ENCODE measurements around the gene DPYSL5. TPM values are rescaled to one million over a fixed set of nuclear protein-coding genes. Genes with fewer than 3 reads are reported as not detected.

Gene DPYSL5
- total and polyA plus RNA-seq, 2 of the 8 experiments (the other 6 are each of a cell fraction or from before 2014, with no cell fraction given), result 11.9 to 16.4 TPM

DNA sequence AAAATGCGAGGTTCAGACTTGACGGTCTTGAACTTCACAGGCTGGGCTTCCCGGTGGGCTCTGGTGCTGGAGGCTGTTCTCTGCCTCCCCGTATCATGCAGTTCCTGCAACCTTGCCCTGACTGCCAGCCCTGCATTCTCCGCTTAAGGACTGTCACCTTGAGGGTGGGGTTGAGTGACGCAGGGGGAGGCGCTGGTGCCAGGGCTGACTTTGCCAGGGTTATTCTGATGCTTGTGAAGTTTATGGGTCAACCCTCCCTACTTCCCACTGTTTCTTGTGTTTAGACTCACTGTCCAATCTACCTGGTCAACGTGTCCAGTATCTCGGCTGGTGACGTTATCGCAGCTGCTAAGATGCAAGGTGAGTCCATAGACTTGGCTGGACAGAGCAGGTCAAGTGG lies 85.0 kb downstream of the DPYSL5 start:
- DNase-seq (ENCODE audit: low read depth in 1 of 2, low spot score in 2 of 2), result no peak
- H2BK120ac ChIP-seq (replicated peaks; ENCODE audit: low read depth, low read length), result no peak overlapping the region
- no peaks in the 10 kb centered on the region for H3K79me1 ChIP-seq (ENCODE audit: low read depth, low read length)
- H2BK12ac ChIP-seq (ENCODE audit: low read depth, low read length), result no peak overlapping the region
- no peaks in the 10 kb centered on the region for H3K79me2 ChIP-seq (ENCODE audit: control insufficient read depth in 1 of 2, insufficient read depth in 2 of 2, low read length in 2 of 2)
- H3K27ac ChIP-seq (ENCODE audit: low read depth, low read length), result no peak overlapping the region
- H4K91ac ChIP-seq (replicated peaks; ENCODE audit: insufficient read length, low read length), result no peak overlapping the region
- no peak overlapping the region for H3K4me2 ChIP-seq (ENCODE audit: insufficient read depth in 1 of 2, low read depth in 2 of 2, low read length in 2 of 2)
- no peak overlapping the region; the same call in 1 of the 2 replicates for H4K8ac ChIP-seq (ENCODE audit: extremely low read depth, insufficient read depth, low read length)
- no peak for FAIRE-seq
- H3K18ac ChIP-seq (ENCODE audit: extremely low read depth, low read length), result no peak overlapping the region
- no peak overlapping the region for H3K14ac ChIP-seq (ENCODE audit: insufficient read length)
- no peaks in the 10 kb centered on the region; a peak in 1 of 4 replicates for H3K9me3 ChIP-seq (ENCODE audit: insufficient read depth in 2 of 2, low read depth in 1 of 2, low read length in 1 of 2)
- no peak overlapping the region for H3K4ac ChIP-seq (replicated peaks; ENCODE audit: insufficient read length, low read depth, low read length)
- no peaks in the 10 kb centered on the region; a peak in 1 of 8 replicates for H3K36me3 ChIP-seq (ENCODE audit: control insufficient read depth in 2 of 4, insufficient read depth in 4 of 4, low read length in 3 of 4)
- H2BK5ac ChIP-seq (ENCODE audit: low read depth, low read length), result no peak overlapping the region
- H3K23ac ChIP-seq (ENCODE audit: insufficient read length), result no peak overlapping the region
- no peak overlapping the region for H2AFZ ChIP-seq (ENCODE audit: low read length)
- no peak overlapping the region for H3K4me3 ChIP-seq (ENCODE audit: extremely low read depth in 1 of 4, insufficient read depth in 2 of 4, low read depth in 3 of 4, low read length in 4 of 4)
- TF ChIP-seq POLR2A (IDR thresholded peaks at IDR 0.05; ENCODE audit: control extremely low read depth in 1 of 2, low read depth in 2 of 2, low read length in 2 of 2) (no peak), RFX5 (IDR thresholded peaks at IDR 0.05; ENCODE audit: borderline replicate concordance, low read depth, low read length) (no peak), TAF7 (optimal IDR thresholded peaks at IDR 0.05; ENCODE audit: borderline replicate concordance, low read depth, low read length) (no peak), EZH2 (IDR thresholded peaks at IDR 0.05; ENCODE audit: low read depth, low read length, severe bottlenecking) (no peak)
- WGBS, 2 experiments (ENCODE audit: extremely low coverage in 1 of 2, insufficient coverage in 1 of 2, insufficient read length in 1 of 2, insufficient replicate concordance in 2 of 2, low coverage in 1 of 2, low lambda C conversion rate in 2 of 2, missing lambda C conversion rate in 1 of 2), result 84% methylated on average over 11 of the region's 11 CpGs; no CpG with 5 or more reads in 1 of the 2 experiments
- H2AK5ac ChIP-seq (ENCODE audit: low read depth, low read length), result no peak overlapping the region; the same call in 1 of the 2 replicates
- ChIA-PET POLR2A (ENCODE audit: partially characterized antibody) (no interaction called here), CTCF (ENCODE audit: partially characterized antibody) (interaction anchor here (0.5 to 4.4 kb wide), 12 partner anchors 10 to 91 kb away, joined by 3 to 31 read pairs (median 6); no protein-coding TSS in a partner anchor)
- peaks cover 0 to 5% of the 10 kb centered on the region in 2 experiments for H4K20me1 ChIP-seq (replicated peaks in 1 of 2; ENCODE audit: control insufficient read depth in 1 of 2, insufficient read depth in 2 of 2, low read length in 2 of 2)
- H2BK20ac ChIP-seq (ENCODE audit: low read length), result no peak overlapping the region
- H3K27me3 ChIP-seq (replicated peaks in 1 of 4; ENCODE audit: control insufficient read depth in 3 of 4, extremely low read depth in 1 of 4, insufficient read depth in 3 of 4, low read length in 3 of 4), result no peaks in the 10 kb centered on the region; a peak in 2 of 7 replicates
- no peak overlapping the region for H3K9ac ChIP-seq (replicated peaks in 1 of 4; ENCODE audit: extremely low read depth in 1 of 4, low read depth in 3 of 4, low read length in 3 of 4)
- no peaks in the 10 kb centered on the region for H3K4me1 ChIP-seq (replicated peaks in 1 of 4; ENCODE audit: control insufficient read depth in 3 of 4, insufficient read depth in 4 of 4, low read length in 3 of 4)
- no peaks in the 10 kb centered on the region for H3K23me2 ChIP-seq (ENCODE audit: low read depth, low read length)
- H3K56ac ChIP-seq (replicated peaks; ENCODE audit: insufficient read length, low read depth, low read length), result no peak overlapping the region
- H2BK15ac ChIP-seq (ENCODE audit: low read length), result no peak overlapping the region
- no peak overlapping the region for H4K5ac ChIP-seq (ENCODE audit: insufficient read length, low read depth, low read length)
